Ishikawa (cell line): Measurements from ENCODE around the gene RXRA.
A peak's percentile ranks its signal among the peaks of the same experiment; 100 is the strongest.

ENCODE experiments used
- FOXM1 ChIP-seq: IDR thresholded peaks from 2 replicates; pipeline ENCODE4 v1.6.1; 2012; ENCODE audit warnings: low read depth, borderline replicate concordance
- RAD21 ChIP-seq: IDR thresholded peaks from 2 replicates; pipeline ENCODE4 v1.6.1; 2012; ENCODE audit warnings: low read depth
- TF ChIP-seq, protein P1 (sequence below): IDR thresholded peaks from 2 replicates; pipeline ENCODE4 v1.6.1; 2012

DNA sequence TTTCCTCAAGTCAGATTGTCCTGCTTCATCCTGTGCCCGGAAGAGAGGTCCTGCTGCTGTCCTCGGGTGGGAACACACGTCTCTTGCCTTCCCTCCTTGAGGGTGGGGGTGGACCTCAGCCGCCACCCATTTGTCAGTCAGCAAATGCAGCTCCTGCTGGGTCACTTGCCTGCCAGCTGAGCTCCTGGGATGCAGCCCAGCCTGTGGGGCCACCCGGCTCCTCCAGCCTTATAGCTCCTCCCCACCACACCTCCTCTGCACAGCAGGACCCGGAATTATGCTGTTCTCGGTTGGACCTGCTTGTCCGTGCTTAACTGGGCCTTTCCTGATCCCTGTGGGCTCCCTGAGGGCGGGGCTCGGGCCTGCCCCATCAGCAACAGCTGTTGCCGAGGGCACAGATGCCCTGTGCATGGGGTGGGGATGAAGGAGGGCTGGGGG, 52.7 kb downstream of the RXRA start:
- TF ChIP-seq, protein P1, sequence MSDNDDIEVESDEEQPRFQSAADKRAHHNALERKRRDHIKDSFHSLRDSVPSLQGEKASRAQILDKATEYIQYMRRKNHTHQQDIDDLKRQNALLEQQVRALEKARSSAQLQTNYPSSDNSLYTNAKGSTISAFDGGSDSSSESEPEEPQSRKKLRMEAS = peak; percentile 63
- TF ChIP-seq RAD21 (peak; percentile 29; the same call in 1 of the 2 replicates), FOXM1 (no peak)
